ENCODE data around the gene SCUBE1.

Gene SCUBE1

GRCh38 chr22:43273902-43274484 is 69.2 kb downstream of the SCUBE1 start:
- H3K27ac ChIP-seq = no peak overlapping the region
- TF ChIP-seq CTCF (conservative IDR thresholded peaks at IDR 0.05; ENCODE audit: low read depth) = peak; percentile 75
- DNase-seq (ENCODE audit: low spot score) = peak; percentile 67
- CTCF ChIA-PET = interaction anchor here (0.6 to 2.8 kb wide), 7 partner anchors 73 to 609 kb away, joined by 3 to 33 read pairs (median 4); no protein-coding TSS in a partner anchor
- POLR2A ChIA-PET (ENCODE audit: low non-redundant PET) = no interaction called here

GRCh38 chr22:43272869-43273318 is 70.3 kb downstream of the SCUBE1 start:
- DNase-seq (ENCODE audit: low spot score) = no peak
- ChIA-PET CTCF (interaction anchor here (0.6 to 2.8 kb wide), 5 partner anchors 74 to 1388 kb away, joined by 3 to 33 read pairs (median 4); no protein-coding TSS in a partner anchor), POLR2A (ENCODE audit: low non-redundant PET) (interaction anchor here (0.6 kb wide), 1 partner anchor 13 kb away, joined by 3 read pairs; no protein-coding TSS in a partner anchor)
- no peak overlapping the region for H3K27ac ChIP-seq
- no peak for TF ChIP-seq CTCF (conservative IDR thresholded peaks at IDR 0.05; ENCODE audit: low read depth)

- ChIA-PET POLR2A (ENCODE audit: low non-redundant PET) (interaction anchor here (0.6 kb wide), 1 partner anchor 13 kb away, joined by 3 read pairs; no protein-coding TSS in a partner anchor), CTCF (interaction anchor here (0.6 to 2.8 kb wide), 3 partner anchors 74 to 1388 kb away, joined by 3 to 33 read pairs (median 4); no protein-coding TSS in a partner anchor)
- DNase-seq (ENCODE audit: low spot score) = no peak
- no peak for TF ChIP-seq CTCF (conservative IDR thresholded peaks at IDR 0.05; ENCODE audit: low read depth)
- no peak overlapping the region for H3K27ac ChIP-seq
These were observed 70.9 kb downstream of the SCUBE1 start for GRCh38 chr22:43272301-43272700.

GRCh38 chr22:43270949-43271348 is 72.2 kb downstream of the SCUBE1 start:
- TF ChIP-seq CTCF (conservative IDR thresholded peaks at IDR 0.05; ENCODE audit: low read depth) = no peak
- ChIA-PET POLR2A (ENCODE audit: low non-redundant PET) (no interaction called here), CTCF (interaction anchor here (1.4 kb wide), 1 partner anchor 75 kb away, joined by 5 read pairs; no protein-coding TSS in a partner anchor)
- no peak overlapping the region for H3K27ac ChIP-seq
- no peak for DNase-seq (ENCODE audit: low spot score)

- CTCF ChIA-PET = interaction anchor here (0.7 to 1.4 kb wide), 2 partner anchors 76 to 184 kb away, joined by 4 to 5 read pairs; no protein-coding TSS in a partner anchor
- TF ChIP-seq CTCF (conservative IDR thresholded peaks at IDR 0.05; ENCODE audit: low read depth) = no peak
- POLR2A ChIA-PET (ENCODE audit: low non-redundant PET) = no interaction called here
- no peak for DNase-seq (ENCODE audit: low spot score)
- no peak overlapping the region for H3K27ac ChIP-seq
These were observed 72.8 kb downstream of the SCUBE1 start for GRCh38 chr22:43270314-43270908.

- CTCF ChIA-PET = interaction anchor here (0.5 to 1.4 kb wide), 3 partner anchors 76 to 1364 kb away, joined by 3 to 5 read pairs (median 3); no protein-coding TSS in a partner anchor
- no peak for TF ChIP-seq CTCF (conservative IDR thresholded peaks at IDR 0.05; ENCODE audit: low read depth)
- DNase-seq (ENCODE audit: low spot score) = no peak
- POLR2A ChIA-PET (ENCODE audit: low non-redundant PET) = no interaction called here
- H3K27ac ChIP-seq = no peak overlapping the region
These were observed 73.5 kb downstream of the SCUBE1 start for GRCh38 chr22:43269646-43270045.
